ENCODE data around the gene BEGAIN.

The BEGAIN gene

GRCh38 chr14:100615736-100616695, 28.8 kb upstream of the BEGAIN start:
- DNase-seq = no peak

GRCh38 chr14:100614803-100615202, 27.6 kb upstream of the BEGAIN start:
- no peak for DNase-seq

GRCh38 chr14:100612986-100613385, 25.8 kb upstream of the BEGAIN start:
- DNase-seq = no peak

GRCh38 chr14:100611811-100612480, 24.7 kb upstream of the BEGAIN start:
- DNase-seq = no peak

- no peak for DNase-seq
These were observed 23.4 kb upstream of the BEGAIN start for GRCh38 chr14:100610511-100611217.

GRCh38 chr14:100609941-100610391, 22.7 kb upstream of the BEGAIN start:
- DNase-seq = no peak

- no peak for DNase-seq
These were observed 22.2 kb upstream of the BEGAIN start for GRCh38 chr14:100609331-100609870.

GRCh38 chr14:100608586-100609330, 21.5 kb upstream of the BEGAIN start:
- no peak for DNase-seq

GRCh38 chr14:100608064-100608463, 20.8 kb upstream of the BEGAIN start:
- no peak for DNase-seq

- no peak for DNase-seq
These were observed 20.4 kb upstream of the BEGAIN start for GRCh38 chr14:100607611-100607956.

GRCh38 chr14:100606687-100607610, 19.7 kb upstream of the BEGAIN start:
- DNase-seq = no peak

GRCh38 chr14:100605706-100606686, 18.8 kb upstream of the BEGAIN start:
- no peak for DNase-seq

- no peak for DNase-seq
These were observed 18.0 kb upstream of the BEGAIN start for GRCh38 chr14:100605230-100605629.

GRCh38 chr14:100604709-100605108, 17.5 kb upstream of the BEGAIN start:
- DNase-seq = no peak

- no peak for DNase-seq
These were observed 16.9 kb upstream of the BEGAIN start for GRCh38 chr14:100604121-100604501.

GRCh38 chr14:100603341-100604120, 16.3 kb upstream of the BEGAIN start:
- DNase-seq = no peak

- no peak for DNase-seq
These were observed 15.5 kb upstream of the BEGAIN start for GRCh38 chr14:100602621-100603230.

- no peak for DNase-seq
These were observed 14.7 kb upstream of the BEGAIN start for GRCh38 chr14:100601914-100602313.

GRCh38 chr14:100601064-100601463, 13.8 kb upstream of the BEGAIN start:
- no peak for DNase-seq
